Erythroblast (primary cell): ENCODE measurements around the gene POFUT2.

Source experiments
- GATA1 ChIP-seq: IDR thresholded peaks from 2 replicates; pipeline ENCODE4 v1.6.1; 2011; ENCODE audit warnings: low read depth, mild to moderate bottlenecking, control low read depth, low read length, moderate library complexity
- POLR2A ChIP-seq: IDR thresholded peaks from 2 replicates; pipeline ENCODE4 v1.6.1; 2011; ENCODE audit warnings: mild to moderate bottlenecking, low read length

DNA sequence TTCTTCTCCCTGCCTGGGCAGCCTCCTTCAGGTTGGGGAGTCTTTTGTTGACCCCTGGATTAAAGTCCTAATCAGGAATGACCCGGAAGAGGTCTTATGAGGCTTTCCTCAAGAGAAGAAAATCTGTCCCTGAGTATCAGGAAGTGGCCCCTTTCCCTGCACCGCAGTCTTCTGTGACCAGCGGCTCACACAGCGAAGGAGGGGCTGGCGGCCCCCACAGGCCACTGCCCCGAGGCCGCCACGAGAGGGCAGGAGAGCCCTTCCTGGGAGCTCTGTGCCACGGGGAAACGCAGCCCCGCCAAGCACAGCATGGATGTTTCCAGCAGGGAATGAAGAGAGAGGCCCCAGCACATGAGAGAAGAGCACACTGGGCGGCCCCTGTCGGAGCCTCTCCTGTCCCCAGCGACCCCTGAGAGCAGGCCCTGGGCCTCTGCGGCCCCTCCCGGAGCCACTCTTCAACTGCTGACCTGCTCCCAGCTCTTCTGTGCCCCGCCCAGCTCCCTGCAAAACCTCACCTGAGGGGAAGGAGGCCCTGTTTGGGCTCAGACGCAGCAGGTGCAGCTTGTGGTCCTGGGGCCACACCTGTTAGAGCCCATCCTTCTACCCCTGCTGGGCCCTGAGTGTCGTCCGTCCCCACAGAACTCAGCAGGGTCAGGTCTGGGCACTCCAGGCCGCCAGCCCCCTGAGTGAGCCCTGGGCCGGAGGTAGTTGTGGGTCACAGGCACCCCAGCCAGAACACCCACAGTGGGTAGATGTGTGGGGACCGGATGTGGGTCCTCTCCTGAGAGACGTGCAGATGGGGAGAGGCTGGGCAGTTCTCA is 4.9 kb upstream of the POFUT2 start:
- TF ChIP-seq POLR2A (no peak), GATA1 (no peak)
